H1 (cell line): Measurements from ENCODE around the gene PIK3R1.

ENCODE experiments used
- POLR2A ChIP-seq, 2 experiments: IDR thresholded peaks; 1 replicate in 1 of 2; 2 replicates in 1 of 2; pipeline ENCODE4 v1.6.1; 2011; ENCODE audit warnings: low read depth in 2 of 2, low read length in 2 of 2, mild to moderate bottlenecking in 2 of 2; ENCODE audit errors: control extremely low read depth in 1 of 2
- TF ChIP-seq, protein P1 (sequence below), 3 experiments: IDR thresholded peaks; 1 replicate in 2 of 3; 2 replicates in 1 of 3; pipeline versions ENCODE4 v1.5.1 to v1.6.1; 2011; ENCODE audit warnings: low read length in 3 of 3, mild to moderate bottlenecking in 3 of 3, inconsistent platforms in 2 of 3, low read depth in 1 of 3, moderate library complexity in 1 of 3; ENCODE audit not compliant: insufficient read depth in 1 of 3; ENCODE audit errors: control extremely low read depth in 1 of 3

DNA sequence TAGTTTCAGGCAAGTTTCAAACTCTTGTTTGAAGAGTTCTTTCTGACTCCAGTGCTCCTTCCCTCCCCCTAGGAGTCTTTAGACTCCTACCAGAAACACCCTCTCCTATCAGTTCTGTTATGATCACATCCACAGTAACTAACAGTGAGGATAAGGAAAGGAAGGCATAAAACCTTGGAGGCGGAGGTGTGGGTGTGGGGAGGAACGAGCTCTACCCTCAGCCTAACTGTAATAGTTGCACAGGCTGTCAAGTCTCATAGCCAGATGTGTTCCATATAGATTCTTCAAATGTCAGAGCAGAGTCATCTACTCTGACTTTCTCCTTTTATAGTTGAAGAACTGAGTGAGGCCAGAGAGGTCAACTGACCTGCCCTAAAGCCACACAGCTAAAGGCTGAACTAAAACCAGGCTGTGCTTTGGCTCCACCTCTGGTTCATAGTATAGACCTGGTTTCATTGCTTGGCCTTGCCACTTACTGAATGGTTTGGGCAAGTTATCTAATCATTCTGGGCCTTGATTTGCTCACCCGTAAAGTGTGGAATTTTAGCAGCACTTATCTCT lies 34.4 kb upstream of the PIK3R1 start:
- TF ChIP-seq, protein P1, sequence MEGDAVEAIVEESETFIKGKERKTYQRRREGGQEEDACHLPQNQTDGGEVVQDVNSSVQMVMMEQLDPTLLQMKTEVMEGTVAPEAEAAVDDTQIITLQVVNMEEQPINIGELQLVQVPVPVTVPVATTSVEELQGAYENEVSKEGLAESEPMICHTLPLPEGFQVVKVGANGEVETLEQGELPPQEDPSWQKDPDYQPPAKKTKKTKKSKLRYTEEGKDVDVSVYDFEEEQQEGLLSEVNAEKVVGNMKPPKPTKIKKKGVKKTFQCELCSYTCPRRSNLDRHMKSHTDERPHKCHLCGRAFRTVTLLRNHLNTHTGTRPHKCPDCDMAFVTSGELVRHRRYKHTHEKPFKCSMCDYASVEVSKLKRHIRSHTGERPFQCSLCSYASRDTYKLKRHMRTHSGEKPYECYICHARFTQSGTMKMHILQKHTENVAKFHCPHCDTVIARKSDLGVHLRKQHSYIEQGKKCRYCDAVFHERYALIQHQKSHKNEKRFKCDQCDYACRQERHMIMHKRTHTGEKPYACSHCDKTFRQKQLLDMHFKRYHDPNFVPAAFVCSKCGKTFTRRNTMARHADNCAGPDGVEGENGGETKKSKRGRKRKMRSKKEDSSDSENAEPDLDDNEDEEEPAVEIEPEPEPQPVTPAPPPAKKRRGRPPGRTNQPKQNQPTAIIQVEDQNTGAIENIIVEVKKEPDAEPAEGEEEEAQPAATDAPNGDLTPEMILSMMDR (IDR thresholded peaks at IDR 0.05; ENCODE audit: control extremely low read depth in 1 of 3, insufficient read depth in 1 of 3, low read depth in 1 of 3, low read length in 3 of 3): no peak
- no peak for TF ChIP-seq POLR2A (IDR thresholded peaks at IDR 0.05; ENCODE audit: control extremely low read depth in 1 of 2, low read depth in 2 of 2, low read length in 2 of 2)
